ENCODE measurements around the gene C1D.

GRCh38 chr2:68031542-68032160 lies 31.2 kb downstream of the C1D start:
- TF ChIP-seq POLR2AphosphoS5 (IDR thresholded peaks at IDR 0.05; ENCODE audit: low read depth, low read length) (no peak), TAF1 (IDR thresholded peaks at IDR 0.05; ENCODE audit: borderline replicate concordance, insufficient read depth, low read length) (no peak), REST (IDR thresholded peaks at IDR 0.05; ENCODE audit: insufficient read depth in 1 of 2, low read depth in 2 of 2, low read length in 2 of 2) (no peak), SIN3A (IDR thresholded peaks at IDR 0.05; ENCODE audit: borderline replicate concordance, insufficient read depth, low read length) (no peak)
